A172 (cell line): ENCODE data around the gene CABLES1. TPM values are rescaled to one million over a fixed set of nuclear protein-coding genes. Genes with fewer than 3 reads are reported as not detected.
A peak's percentile ranks its signal among the peaks of the same experiment; 100 is the strongest.
"Not testable (repeated sequence)": the region's sequence is repeated elsewhere in the genome, so short reads cannot be mapped to it uniquely, and the experiment has no call there.

Source experiments
- DNase-seq: peaks from one replicate; pipeline ENCODE4 v3.0.0-alpha.2; 2015; ENCODE audit warnings: low spot score
- total RNA-seq: library from RNA; depleted of rRNA; stranded (reverse); fragments of >200 nt; shearing (Covaris generic); gene quantifications from 2 replicates; pipeline ENCODE4 v1.2.3, GENCODE V29; 2014; rRNA removed

The CABLES1 gene, protein sequence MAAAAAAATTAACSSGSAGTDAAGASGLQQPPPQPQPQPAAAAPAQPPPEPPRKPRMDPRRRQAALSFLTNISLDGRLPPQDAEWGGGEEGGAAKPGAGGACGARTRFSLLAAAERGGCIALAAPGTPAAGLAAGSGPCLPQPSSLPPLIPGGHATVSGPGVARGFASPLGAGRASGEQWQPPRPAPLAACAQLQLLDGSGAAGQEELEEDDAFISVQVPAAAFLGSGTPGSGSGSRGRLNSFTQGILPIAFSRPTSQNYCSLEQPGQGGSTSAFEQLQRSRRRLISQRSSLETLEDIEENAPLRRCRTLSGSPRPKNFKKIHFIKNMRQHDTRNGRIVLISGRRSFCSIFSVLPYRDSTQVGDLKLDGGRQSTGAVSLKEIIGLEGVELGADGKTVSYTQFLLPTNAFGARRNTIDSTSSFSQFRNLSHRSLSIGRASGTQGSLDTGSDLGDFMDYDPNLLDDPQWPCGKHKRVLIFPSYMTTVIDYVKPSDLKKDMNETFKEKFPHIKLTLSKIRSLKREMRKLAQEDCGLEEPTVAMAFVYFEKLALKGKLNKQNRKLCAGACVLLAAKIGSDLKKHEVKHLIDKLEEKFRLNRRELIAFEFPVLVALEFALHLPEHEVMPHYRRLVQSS
- 7.1 and 11.3 TPM in 2 replicates for total RNA-seq

DNA sequence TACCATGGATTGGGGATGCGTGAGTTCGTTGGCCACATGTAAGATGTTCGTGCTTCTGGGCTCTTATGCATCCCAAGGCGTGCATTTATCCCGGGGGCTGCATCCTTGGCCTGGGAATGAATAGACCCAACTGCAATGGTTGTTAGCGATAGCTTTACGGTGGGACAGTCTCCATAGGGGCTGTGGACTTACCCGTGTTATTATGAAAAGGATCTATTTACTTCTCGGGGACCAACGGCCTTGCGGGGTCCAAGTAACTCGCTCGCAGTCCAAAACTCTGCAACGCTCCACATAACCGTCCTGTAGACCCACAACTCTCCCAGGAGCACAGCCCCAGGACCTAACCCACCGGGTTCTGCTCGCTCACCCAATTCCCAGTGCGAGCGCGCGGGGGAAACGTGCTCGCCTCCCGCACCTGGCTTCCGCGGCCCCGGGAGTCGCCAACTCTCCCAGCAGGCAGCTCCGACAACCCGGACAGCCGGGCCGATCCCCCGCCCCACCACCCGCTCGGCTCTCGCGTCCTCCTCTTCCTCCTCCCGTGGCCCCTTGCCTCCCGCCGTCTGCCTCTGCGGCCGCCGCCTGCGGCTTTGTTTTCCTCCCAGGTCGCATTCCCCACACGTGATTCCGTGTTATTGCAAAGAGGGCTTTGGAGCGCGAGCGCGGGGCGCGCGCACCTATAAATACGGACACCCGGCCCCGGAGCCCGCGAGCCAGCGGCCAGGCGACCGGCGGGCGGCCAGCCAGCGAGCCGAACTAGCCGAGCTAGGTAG lies at the start of gene CABLES1:
TSS of gene CABLES1 (plus strand) at position 706 of the 770 bp plus-strand sequence. CDS start 278 bp downstream, outside the sequence.
- DNase-seq, result peak; percentile 44

DNA sequence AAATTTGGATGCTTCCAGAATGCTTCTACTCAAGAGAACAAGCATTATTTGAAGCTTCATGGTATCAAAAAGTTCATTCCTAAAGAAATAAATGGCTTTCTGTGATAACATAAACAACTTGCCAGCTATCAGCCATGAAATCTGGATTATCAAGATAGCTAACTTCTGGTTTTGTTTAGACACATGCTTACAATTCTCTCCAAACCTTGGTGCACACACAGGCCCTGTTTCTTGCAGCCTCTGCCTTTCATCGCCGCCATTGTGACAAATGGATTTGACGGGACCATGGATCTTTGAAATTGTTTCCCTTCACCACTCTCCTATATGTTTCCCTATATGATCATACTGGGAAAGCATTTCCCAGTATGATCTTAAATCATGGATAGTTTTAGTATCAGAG lies 47.9 kb upstream of the CABLES1 start:
- DNase-seq, result no peak

DNA sequence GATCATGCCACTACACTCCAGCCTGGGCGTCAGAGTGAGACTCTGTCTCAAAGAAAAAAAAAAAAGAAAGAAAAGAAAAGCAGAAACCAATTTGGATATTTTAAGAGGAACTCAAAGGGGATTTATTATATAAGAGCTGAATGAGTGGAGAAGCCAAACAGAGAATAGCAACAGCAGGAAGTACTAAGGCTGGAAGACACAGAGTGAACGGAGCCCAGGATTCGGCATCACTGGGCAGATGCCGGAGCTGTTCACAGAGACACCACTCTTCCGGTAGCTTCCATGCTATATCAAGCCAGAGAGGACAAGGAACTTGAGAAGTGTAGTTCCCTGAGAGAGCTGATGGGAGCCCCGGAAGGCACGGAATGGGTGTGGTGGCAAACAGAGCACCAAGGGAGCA lies 47.0 kb upstream of the CABLES1 start:
- no peak for DNase-seq

DNA sequence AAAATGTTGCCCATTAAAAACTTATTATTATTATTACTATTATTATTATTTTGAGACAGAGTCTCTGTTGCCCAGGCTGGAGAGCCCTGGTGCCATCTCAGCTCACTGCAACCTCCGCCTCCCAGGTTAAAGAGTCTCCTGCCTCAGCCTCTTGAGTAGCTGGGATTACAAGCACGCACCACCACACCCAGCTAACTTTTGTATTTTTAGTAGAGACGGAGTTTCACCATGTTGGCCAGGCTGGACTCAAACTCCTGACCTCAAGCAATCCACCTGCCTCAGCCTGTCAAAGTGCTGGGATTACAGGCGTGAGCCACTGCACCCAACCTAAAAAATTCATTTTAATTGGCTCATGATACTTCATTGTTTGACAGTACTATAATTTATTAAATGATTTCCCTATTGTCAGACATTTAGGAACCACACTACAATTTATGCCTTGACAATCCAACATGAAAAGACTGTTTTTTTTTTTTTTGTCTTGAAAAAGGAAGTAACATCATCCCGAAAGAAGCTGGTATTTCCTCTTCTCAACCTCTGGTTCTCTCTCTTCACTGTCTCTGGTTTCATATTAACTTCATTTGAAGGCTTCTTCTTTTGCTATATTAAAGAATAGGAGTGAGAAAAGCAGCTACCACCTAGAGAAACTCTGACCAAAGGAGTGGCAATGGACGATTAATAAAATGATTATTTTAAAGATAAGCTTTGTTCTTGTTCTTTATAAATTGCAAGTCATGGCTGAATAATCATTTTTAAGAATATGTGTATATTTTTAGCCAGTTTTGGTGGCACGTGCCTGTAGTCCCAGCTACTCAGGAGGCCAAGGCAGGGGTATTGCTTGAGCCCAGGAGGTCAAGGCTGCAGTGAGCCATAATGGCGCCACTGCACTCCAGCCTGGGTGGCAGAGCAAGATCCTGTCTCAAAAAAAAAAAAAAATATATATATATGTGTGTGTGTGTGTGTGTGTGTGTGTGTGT lies 44.0 kb upstream of the CABLES1 start:
- DNase-seq, result peak; percentile 59

DNA sequence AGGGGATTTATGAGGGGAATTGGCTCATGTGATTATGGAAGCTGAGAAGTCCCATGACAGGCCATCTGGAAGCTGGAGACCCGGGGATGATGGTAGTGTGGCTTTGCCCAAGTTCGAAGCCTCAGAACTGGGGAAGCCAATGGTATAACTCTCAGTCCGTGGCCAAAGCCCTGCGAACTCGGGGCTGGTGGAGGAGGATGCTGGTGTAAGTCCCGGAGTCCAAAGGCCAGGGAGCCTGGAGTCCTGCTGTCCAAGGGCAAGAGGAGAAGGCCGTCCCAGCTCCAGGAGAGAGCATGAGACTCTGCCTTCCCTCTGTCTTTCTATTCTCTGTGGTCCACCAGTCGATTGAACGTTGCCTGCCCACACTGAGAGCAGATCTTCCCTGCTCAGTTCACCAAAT lies 43.2 kb upstream of the CABLES1 start:
- no peak for DNase-seq

DNA sequence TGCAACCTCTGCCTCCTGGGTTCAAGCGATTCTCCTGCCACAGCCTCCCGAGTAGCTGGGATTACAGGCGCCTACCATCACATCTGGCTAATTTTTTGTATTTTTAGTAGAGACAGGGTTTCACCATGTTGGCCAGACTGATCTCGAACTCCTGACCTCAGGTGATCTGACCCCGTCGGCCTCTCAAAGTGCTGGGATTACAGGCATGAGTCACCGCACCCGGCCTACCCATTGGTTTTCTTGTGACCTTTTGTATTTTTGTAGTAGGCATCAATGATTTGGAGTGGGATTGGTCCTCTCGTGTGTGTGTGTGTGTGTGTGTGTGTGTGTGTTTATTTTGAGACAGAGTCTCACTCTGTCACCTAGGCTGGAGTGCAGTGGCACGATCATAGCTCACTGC lies 42.2 kb upstream of the CABLES1 start:
- not testable (repeated sequence) for DNase-seq

DNA sequence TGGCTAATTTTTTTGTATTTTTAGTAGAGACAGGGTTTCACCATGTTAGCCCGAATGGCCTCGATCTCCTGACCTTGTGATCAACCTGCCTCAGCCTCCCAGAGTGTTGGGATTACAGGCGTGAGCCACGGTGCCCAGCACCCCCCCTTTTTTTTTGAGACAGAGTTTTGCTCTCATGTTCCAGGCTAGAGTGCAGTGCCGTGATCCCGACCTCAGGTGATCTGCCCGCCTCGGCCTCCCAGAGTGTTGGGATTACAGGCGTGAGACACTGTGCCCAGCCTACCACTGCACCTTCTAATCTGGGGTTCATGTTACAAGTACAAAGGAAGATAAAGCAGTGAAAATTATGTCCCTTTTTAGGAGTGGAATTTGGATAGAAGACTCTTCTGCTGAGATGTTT lies 41.5 kb upstream of the CABLES1 start:
- DNase-seq, result no peak

DNA sequence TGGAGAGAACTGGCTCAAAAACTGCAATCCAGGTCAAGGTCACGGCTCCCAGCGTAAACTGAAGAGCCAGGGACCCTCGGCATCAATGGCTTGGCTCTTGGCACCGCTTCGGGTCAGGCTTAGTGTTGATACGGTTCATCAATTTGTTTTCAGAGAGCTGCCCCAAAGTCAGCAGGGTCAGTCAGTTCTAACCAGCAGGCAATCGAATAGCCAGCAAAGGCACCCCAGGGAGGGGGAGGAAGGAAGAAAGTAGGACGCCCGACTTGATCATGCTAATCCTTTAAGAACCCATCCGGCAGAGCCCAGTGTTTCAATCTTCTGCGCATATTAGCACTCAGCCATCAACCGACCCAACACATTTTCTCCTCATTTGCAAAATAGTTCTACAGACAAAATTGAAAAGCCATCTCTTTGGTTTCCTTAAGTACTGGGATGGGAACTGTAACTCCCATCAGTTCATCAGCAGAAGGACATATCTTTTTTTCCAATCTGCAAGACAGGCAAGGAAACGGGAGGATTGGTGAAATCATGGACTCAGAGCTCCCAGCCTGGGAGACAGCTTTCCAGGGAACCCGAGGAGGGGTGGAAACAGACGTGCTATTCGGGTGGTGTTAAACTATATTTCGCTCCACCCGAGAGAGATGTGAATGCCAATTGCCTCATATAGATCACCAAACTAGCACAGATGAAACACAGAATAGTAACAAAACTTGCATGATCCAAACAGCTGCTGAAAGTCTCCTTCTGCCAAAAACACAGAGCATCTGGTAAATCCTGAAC lies 40.7 kb upstream of the CABLES1 start:
- DNase-seq, result no peak

DNA sequence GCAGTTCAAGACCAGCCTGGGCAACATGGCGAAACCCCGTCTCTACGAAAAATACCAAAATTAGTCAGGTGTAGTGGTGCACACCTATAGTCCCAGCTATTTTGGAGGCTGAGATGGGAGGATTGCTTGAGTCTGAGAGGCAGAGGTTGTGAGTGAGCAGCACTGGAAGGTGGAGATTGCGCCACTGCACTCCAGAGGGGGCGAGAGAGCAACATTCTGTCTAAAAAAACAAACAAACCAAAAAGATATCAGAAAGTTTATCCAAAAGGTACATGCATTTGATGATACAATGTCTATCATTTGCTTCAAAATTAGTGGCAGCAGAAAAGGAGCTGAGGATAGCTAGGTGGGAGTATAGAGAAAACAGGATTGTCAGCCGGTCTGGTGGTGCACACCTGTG lies 39.8 kb upstream of the CABLES1 start:
- DNase-seq, result no peak

DNA sequence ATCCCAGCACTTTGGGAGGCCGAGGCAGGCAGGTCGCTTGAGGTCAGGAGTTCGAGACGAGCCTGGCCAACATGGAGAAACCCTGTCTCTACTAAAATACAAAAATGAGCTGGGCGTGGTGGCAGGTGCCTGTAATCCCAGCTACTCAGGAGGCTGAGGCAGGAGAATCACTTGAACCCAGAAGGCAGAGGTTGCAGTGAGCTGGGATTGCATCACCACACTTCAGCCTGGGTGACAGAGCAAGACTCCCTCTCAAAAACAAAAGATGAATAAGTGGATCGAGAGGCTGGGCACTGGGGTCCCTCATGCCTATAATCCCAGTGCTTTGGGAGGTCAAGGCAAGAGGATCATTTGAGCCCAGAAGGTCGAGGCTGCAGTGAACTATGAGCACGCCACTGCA lies 38.3 kb upstream of the CABLES1 start:
- DNase-seq, result not testable (repeated sequence)

DNA sequence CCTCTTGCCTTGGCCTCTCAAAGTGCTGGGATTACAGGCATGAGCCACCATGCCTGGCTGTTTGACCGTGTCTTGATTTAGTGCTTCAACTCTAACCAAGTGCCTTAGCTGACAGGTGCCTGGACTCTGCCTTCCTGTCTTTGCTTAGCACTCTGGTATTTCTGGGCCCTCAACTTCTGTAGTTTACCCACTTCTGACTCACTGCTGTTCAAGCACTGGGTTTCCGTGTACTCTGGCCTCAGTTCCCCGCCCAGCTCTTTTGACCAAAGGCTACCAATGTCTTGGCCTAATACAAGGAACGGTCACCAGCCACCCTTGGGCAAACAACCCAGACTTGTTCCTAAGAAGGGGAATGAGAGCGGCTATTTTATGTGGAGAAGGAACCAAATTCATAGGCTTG lies 35.7 kb upstream of the CABLES1 start:
- DNase-seq, result no peak

DNA sequence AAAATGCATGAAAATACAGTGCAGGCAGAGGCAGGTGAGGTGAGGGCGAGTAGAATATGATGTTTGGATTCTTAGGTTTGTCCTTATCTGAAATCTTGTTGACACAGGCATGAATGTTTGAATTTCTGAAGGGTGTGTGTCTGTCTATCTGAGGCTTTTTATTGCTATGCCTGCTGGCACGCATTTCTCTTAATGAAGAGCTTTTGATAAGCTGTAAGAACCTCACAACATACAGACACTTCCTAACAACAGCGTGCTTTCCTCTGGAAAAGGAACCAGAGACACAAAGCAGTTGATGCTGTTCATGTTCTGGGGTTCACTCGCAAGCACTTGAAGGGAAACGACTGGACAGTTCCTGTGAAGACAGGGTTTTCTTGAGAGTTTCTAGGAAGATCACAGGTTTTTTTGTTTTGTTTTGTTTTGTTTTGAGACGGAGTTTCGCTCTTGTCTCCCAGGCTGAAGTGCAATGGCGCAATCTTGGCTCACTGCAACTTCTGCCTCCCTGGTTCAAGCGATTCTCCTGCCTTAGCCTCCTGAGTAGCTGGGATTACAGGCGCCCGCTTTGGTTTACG lies 33.3 kb upstream of the CABLES1 start:
- no peak for DNase-seq

DNA sequence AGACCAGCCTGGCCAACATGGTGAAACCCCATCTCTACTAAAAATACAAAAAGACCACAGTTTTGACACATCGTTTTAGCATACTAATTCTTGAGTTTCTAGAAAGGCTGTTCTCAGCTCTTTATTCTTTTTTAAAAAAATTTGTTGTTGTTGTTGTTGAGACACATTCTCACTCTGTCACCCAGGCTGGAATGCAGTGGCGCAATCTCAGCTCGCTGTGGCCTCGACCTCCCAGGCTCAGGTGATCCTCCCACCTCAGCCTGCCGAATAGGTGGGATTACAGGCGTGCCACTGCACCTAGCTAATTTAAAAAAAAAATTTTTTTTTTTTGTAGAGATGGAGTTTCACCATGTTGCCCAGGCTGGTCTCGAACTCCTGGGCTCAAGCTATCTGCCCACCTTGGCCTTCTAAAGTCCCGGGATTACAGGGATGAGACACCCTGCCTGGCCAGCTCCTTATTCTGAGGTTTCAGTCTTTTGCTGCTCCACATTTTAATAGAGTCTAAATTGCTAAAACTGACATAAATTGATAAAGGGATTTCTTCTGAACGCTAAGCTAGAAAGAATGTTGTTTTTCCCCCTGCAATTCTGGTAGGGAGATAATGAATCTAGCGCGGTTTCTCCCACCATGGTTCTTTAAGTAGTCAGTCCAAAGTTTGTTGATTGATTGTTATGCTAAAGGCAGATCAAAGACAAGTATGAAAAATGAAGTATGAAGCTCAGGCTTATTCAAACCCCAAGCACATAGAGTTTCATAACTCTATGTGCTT lies 32.6 kb upstream of the CABLES1 start:
- no peak for DNase-seq

DNA sequence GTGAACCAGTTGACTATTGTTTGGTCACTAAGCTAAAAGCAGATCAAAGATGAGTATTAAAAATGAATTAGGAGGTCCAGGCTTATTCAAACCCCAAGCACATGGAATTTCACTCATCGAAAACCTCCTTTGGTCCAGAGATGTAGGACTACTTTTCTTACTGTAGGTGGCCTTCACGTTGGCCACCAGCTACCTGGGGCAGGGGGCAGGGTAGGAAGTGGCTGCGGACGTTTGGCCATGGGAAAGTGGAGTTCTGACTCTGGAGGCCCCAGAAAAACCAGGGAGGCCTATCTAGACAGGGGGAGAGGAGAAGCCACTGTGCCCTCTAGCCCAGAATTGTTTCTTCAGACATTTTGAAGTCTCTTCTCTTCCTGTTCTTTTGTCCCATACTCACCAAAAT lies 31.8 kb upstream of the CABLES1 start:
- no peak for DNase-seq

DNA sequence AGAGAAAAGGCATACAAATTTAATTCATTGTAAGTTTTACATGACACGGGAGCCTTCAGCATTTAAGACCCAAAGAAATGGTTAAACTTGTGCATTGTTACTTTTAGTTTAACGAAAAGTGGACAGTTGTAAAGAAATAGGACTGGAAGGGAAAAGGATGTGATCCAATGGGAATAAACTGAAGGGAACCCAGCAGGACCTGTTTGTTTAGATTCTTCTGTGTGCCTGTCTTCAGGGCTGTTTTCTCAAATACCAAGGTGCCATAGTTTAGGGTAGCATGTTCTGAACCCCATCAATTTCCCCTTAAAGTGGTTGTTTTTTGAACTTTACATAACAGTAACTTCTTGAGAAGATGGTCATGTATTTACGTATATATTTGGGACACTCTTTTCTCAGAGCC lies 30.3 kb upstream of the CABLES1 start:
- no peak for DNase-seq

DNA sequence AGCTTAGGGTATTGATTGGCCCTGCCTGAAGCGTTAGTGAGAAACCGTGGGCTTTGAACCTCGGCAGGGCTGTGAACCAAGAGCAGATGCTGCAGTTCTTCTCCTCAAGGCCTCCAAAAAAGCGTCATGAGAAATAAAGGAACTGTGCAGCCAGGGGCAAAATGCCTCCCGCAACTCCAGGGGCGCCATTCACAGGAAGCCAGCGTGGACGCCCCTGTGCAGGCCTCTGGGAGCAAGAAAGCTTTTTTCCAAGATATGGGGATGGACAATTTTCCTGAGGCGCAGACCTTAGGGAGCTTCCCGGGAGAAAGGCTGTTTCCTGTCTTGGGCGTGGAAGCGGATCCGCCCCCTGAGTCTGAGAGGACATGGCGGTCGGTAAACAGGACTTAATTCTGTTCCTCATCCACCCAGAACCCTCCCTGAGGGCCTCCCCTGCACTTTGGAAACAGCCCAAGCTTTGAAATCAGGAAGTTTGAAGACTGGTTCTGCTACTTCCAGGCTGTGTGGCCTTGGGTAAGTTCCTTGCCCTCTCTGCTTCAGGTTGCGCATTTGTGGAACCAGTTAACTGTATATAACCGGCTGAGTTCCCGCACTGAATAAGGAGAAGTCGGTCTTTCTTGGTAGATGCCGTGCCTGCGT lies 29.6 kb upstream of the CABLES1 start:
- no peak for DNase-seq

DNA sequence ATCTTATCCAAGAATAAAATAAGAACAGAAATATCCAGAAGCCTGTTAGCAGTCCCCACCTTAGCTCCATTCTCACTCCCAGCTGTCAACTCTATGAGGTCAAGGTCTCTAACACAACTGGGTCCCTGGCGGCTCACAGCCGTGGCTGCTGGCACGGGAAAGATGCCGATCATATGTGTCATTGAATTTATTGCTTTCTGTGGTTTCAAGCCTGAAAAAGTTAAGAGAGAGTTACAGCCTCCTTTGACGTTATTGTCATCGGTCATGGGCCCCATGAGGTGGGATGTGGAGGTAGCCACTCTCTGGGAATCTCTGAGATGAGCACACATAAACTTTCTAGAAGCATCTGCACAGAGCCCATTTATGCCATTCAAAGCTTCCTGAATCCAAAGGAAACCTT lies 28.7 kb upstream of the CABLES1 start:
- DNase-seq, result peak; percentile 97

DNA sequence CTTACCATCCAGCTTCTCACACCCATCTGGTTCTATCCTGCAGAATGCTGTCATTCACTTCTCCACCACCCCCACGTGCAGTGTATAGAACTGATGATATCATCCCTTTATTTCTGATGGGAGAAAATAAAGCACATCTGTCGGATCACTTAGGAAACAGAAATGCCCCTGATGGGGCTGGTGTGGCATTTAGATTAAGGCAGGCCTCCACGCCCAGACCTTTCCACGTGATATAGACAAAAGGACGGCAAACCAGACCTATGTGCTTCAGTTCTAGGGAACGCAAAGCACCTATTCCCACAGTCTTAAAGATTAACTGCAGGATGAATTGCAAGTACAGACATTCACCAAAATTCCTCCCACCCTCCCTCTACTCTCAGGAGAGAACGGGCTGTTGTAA lies 27.6 kb upstream of the CABLES1 start:
- no peak for DNase-seq

DNA sequence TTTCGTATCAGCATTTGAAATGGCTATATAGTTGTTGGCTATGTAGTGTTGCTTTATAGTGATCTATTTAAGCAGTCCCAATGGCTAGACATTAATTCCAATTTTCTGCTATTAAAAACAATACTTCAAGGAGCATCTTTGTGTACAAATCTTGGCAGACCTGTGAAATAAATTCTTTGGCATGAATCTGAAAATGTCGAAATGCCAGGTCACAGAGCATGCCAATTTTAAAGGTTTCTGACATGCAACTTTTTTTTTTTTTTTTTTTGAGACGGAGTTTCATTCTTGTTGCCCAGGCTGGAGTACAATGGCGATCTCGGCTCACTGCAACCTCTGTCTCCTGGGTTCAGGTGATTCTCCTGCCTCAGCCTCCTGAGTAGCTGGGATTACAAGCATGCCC lies 26.8 kb upstream of the CABLES1 start:
- DNase-seq, result no peak
